K562 (cell line): Measurements from ENCODE around the gene MOB1A. TPM values are rescaled to one million over a fixed set of nuclear protein-coding genes. Genes with fewer than 3 reads are reported as not detected.

Source experiments
- HMGN3 ChIP-seq: IDR thresholded peaks from 2 replicates; pipeline ENCODE4 v1.6.1; 2011; ENCODE audit warnings: borderline replicate concordance, low read depth, mild to moderate bottlenecking, mixed read lengths, low read length; ENCODE audit not compliant: insufficient read length; ENCODE audit errors: extremely low read depth
- NR2C2 ChIP-seq, 2 experiments: fragments of 200-800 bp in 1 of 2; sonication (Bioruptor generic) in 1 of 2; sonication (generic) in 1 of 2; formaldehyde crosslinking in 1 of 2; IDR thresholded peaks; 2 replicates each; pipeline versions ENCODE4 v1.6.1 to v1.8.0; 2016 to 2022; ENCODE audit warnings: mild to moderate bottlenecking in 1 of 2, missing compliant biosample characterization in 1 of 2, missing genetic modification characterization in 1 of 2, missing genetic modification reagents in 1 of 2
- RBM39 ChIP-seq: fragments of 200-400 bp; formaldehyde crosslinking; optimal IDR thresholded peaks from 2 replicates; pipeline ENCODE3; 2018; ENCODE audit warnings: low read depth, low read length
- SMARCB1 ChIP-seq: IDR thresholded peaks from 2 replicates; pipeline ENCODE4 v1.6.1; 2011; ENCODE audit warnings: improper control_type of control experiment, low read depth; ENCODE audit not compliant: insufficient read length
- THRAP3 ChIP-seq: fragments of 450-650 bp; IDR thresholded peaks from 2 replicates; pipeline ENCODE4 v1.6.1; 2016; ENCODE audit warnings: mild to moderate bottlenecking, inconsistent platforms, borderline replicate concordance
- polyA plus RNA-seq, 8 experiments: library from polyadenylated mRNA; depleted of rRNA in 4 of 8; stranded (reverse) in 5 of 8; unstranded in 3 of 8; fragments of >200 nt; fragmentation: Nextera tagmentation in 2 of 8; fragmentation: Illumina TruSeq in 1 of 8; extraction: Ambion mirVana in 2 of 8; extraction: Trizol in 1 of 8; gene quantifications; 2 replicates each; pipeline versions ENCODE4 v1.2.1 to v1.2.3, GENCODE V29; 2011 to 2014; ENCODE audit warnings: inconsistent platforms in 1 of 8, missing spikeins in 1 of 8
- total RNA-seq, 7 experiments: library from RNA; depleted of rRNA in 6 of 7; stranded (reverse); fragments of >200 nt in 6 of 7; fragmentation: Illumina TruSeq in 2 of 7; extraction: Trizol in 2 of 7; gene quantifications; 2 replicates each; pipeline versions ENCODE4 v1.2.1 to v1.2.3, GENCODE V29; 2011 to 2021; ENCODE audit warnings: low replicate concordance in 1 of 7
- TF ChIP-seq, protein P1 (sequence below): sonication (generic); formaldehyde crosslinking; IDR thresholded peaks from 2 replicates; pipeline ENCODE4 v1.8.0; 2023; ENCODE audit warnings: missing genetic modification reagents, mild to moderate bottlenecking, borderline replicate concordance
- TF ChIP-seq, protein P2 (sequence below): fragments of 450-650 bp; IDR thresholded peaks from 2 replicates; pipeline ENCODE4 v1.6.1; 2017; ENCODE audit warnings: antibody characterized with exemption, mild to moderate bottlenecking
- TF ChIP-seq, protein P3 (sequence below): fragments of 450-650 bp; IDR thresholded peaks from 2 replicates; pipeline ENCODE4 v1.6.1; 2016; ENCODE audit warnings: low read depth

Gene MOB1A
- total and polyA plus RNA-seq, 9 of the 15 experiments (the other 6 are each of a cell fraction or from before 2014, with no cell fraction given) = 24.8 to 100 (median 60.2) TPM

DNA sequence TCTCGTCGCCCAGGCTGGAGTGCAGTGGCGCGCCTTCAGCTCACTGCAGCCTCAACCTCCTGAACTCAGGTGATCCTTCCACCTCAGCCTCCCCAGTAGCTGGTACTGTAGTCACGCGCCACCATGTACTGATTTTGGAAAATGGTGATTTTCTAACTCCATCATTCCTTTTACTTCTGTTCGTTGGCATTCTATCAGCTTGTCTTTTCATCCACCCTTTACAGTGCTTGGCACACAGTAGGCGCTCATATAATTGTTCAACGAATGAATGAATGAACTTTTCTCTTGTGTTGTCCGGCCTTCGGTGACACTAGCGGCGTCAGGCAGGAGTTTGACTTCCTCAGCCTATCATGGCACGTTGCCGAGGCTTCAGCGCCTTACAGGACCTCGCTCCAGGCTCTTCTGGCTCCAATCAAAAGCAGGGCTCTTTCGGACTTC is 19.4 kb upstream of the MOB1A start (continued):
- TF ChIP-seq THRAP3 (no peak), HMGN3 (no peak), NR2C2 (CRISPR knock-in tag; IDR thresholded peaks at IDR 0.05) (no peak), NR2C2 (tag; IDR thresholded peaks at IDR 0.05) (0 out of 2 replicates have a peak, but pooled peaks have one; percentile 25), SMARCB1 (no peak), RBM39 (no peak)
- TF ChIP-seq, protein P1, sequence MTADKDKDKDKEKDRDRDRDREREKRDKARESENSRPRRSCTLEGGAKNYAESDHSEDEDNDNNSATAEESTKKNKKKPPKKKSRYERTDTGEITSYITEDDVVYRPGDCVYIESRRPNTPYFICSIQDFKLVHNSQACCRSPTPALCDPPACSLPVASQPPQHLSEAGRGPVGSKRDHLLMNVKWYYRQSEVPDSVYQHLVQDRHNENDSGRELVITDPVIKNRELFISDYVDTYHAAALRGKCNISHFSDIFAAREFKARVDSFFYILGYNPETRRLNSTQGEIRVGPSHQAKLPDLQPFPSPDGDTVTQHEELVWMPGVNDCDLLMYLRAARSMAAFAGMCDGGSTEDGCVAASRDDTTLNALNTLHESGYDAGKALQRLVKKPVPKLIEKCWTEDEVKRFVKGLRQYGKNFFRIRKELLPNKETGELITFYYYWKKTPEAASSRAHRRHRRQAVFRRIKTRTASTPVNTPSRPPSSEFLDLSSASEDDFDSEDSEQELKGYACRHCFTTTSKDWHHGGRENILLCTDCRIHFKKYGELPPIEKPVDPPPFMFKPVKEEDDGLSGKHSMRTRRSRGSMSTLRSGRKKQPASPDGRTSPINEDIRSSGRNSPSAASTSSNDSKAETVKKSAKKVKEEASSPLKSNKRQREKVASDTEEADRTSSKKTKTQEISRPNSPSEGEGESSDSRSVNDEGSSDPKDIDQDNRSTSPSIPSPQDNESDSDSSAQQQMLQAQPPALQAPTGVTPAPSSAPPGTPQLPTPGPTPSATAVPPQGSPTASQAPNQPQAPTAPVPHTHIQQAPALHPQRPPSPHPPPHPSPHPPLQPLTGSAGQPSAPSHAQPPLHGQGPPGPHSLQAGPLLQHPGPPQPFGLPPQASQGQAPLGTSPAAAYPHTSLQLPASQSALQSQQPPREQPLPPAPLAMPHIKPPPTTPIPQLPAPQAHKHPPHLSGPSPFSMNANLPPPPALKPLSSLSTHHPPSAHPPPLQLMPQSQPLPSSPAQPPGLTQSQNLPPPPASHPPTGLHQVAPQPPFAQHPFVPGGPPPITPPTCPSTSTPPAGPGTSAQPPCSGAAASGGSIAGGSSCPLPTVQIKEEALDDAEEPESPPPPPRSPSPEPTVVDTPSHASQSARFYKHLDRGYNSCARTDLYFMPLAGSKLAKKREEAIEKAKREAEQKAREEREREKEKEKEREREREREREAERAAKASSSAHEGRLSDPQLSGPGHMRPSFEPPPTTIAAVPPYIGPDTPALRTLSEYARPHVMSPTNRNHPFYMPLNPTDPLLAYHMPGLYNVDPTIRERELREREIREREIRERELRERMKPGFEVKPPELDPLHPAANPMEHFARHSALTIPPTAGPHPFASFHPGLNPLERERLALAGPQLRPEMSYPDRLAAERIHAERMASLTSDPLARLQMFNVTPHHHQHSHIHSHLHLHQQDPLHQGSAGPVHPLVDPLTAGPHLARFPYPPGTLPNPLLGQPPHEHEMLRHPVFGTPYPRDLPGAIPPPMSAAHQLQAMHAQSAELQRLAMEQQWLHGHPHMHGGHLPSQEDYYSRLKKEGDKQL (CRISPR knock-in tag) = no peak
- TF ChIP-seq, protein P2, sequence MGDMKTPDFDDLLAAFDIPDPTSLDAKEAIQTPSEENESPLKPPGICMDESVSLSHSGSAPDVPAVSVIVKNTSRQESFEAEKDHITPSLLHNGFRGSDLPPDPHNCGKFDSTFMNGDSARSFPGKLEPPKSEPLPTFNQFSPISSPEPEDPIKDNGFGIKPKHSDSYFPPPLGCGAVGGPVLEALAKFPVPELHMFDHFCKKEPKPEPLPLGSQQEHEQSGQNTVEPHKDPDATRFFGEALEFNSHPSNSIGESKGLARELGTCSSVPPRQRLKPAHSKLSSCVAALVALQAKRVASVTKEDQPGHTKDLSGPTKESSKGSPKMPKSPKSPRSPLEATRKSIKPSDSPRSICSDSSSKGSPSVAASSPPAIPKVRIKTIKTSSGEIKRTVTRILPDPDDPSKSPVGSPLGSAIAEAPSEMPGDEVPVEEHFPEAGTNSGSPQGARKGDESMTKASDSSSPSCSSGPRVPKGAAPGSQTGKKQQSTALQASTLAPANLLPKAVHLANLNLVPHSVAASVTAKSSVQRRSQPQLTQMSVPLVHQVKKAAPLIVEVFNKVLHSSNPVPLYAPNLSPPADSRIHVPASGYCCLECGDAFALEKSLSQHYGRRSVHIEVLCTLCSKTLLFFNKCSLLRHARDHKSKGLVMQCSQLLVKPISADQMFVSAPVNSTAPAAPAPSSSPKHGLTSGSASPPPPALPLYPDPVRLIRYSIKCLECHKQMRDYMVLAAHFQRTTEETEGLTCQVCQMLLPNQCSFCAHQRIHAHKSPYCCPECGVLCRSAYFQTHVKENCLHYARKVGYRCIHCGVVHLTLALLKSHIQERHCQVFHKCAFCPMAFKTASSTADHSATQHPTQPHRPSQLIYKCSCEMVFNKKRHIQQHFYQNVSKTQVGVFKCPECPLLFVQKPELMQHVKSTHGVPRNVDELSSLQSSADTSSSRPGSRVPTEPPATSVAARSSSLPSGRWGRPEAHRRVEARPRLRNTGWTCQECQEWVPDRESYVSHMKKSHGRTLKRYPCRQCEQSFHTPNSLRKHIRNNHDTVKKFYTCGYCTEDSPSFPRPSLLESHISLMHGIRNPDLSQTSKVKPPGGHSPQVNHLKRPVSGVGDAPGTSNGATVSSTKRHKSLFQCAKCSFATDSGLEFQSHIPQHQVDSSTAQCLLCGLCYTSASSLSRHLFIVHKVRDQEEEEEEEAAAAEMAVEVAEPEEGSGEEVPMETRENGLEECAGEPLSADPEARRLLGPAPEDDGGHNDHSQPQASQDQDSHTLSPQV = peak; percentile 50; the same call in 1 of the 2 replicates
- TF ChIP-seq, protein P3, sequence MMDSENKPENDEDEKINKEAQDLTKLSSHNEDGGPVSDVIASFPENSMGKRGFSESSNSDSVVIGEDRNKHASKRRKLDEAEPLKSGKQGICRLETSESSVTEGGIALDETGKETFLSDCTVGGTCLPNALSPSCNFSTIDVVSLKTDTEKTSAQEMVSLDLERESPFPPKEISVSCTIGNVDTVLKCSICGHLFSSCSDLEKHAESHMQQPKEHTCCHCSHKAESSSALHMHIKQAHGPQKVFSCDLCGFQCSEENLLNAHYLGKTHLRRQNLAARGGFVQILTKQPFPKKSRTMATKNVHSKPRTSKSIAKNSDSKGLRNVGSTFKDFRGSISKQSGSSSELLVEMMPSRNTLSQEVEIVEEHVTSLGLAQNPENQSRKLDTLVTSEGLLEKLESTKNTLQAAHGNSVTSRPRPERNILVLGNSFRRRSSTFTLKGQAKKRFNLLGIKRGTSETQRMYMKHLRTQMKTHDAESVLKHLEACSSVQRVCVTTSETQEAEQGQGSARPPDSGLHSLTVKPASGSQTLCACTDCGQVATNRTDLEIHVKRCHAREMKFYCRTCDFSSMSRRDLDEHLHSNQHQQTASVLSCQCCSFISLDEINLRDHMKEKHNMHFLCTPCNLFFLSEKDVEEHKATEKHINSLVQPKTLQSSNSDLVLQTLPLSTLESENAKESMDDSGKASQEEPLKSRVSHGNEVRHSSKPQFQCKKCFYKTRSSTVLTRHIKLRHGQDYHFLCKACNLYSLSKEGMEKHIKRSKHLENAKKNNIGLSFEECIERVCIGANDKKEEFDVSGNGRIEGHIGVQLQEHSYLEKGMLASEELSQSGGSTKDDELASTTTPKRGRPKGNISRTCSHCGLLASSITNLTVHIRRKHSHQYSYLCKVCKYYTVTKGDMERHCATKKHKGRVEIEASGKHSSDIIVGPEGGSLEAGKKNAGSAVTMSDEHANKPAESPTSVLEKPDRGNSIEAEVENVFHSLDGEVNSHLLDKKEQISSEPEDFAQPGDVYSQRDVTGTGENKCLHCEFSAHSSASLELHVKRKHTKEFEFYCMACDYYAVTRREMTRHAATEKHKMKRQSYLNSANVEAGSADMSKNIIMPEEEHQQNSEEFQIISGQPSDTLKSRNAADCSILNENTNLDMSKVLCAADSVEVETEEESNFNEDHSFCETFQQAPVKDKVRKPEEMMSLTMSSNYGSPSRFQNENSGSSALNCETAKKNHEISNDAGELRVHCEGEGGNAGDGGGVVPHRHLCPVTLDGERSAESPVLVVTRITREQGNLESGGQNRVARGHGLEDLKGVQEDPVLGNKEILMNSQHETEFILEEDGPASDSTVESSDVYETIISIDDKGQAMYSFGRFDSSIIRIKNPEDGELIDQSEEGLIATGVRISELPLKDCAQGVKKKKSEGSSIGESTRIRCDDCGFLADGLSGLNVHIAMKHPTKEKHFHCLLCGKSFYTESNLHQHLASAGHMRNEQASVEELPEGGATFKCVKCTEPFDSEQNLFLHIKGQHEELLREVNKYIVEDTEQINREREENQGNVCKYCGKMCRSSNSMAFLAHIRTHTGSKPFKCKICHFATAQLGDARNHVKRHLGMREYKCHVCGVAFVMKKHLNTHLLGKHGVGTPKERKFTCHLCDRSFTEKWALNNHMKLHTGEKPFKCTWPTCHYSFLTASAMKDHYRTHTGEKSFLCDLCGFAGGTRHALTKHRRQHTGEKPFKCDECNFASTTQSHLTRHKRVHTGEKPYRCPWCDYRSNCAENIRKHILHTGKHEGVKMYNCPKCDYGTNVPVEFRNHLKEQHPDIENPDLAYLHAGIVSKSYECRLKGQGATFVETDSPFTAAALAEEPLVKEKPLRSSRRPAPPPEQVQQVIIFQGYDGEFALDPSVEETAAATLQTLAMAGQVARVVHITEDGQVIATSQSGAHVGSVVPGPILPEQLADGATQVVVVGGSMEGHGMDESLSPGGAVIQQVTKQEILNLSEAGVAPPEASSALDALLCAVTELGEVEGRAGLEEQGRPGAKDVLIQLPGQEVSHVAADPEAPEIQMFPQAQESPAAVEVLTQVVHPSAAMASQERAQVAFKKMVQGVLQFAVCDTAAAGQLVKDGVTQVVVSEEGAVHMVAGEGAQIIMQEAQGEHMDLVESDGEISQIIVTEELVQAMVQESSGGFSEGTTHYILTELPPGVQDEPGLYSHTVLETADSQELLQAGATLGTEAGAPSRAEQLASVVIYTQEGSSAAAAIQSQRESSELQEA = no peak
